Activated naive CD8-positive, alpha-beta T cell treated with anti-CD3 and anti-CD28 coated beads for 36 hours (primary cell): ENCODE results near the gene ARPC5L. TPM values are rescaled to one million over a fixed set of nuclear protein-coding genes. Genes with fewer than 3 reads are reported as not detected.

ENCODE experiments used
- DNase-seq: peaks from one replicate; pipeline ENCODE4 v3.0.0; 2021
- H3K27ac Mint-ChIP-seq: one replicate; pipeline ENCODE4 v1.8.0; 2022; ENCODE audit warnings: mild to moderate bottlenecking, moderate library complexity, mixed read lengths
- H3K27me3 Mint-ChIP-seq: one replicate; pipeline ENCODE4 v1.8.0; 2022; ENCODE audit warnings: mild to moderate bottlenecking, mixed read lengths
- H3K36me3 Mint-ChIP-seq: one replicate; pipeline ENCODE4 v1.8.0; 2021; ENCODE audit warnings: mild to moderate bottlenecking, mixed read lengths
- H3K4me1 Mint-ChIP-seq: one replicate; pipeline ENCODE4 v1.8.0; 2021; ENCODE audit warnings: mixed read lengths
- H3K4me3 Mint-ChIP-seq: one replicate; pipeline ENCODE4 v1.8.0; 2022; ENCODE audit warnings: mild to moderate bottlenecking, moderate library complexity, mixed read lengths
- H3K9me3 Mint-ChIP-seq: one replicate; pipeline ENCODE4 v1.8.0; 2022; ENCODE audit warnings: mixed read lengths
- total RNA-seq, 2 experiments: library from RNA; stranded (reverse); gene quantifications; one replicate each; pipeline ENCODE4 v1.2.3, GENCODE V29; 2021

The ARPC5L gene
- total RNA-seq, 2 experiments from 2014 or later: 102 to 104 TPM

GRCh38 chr9:124869986-124870560, 8.1 kb downstream of the ARPC5L start:
- Mint-ChIP-seq H3K27ac (peak overlapping the region; percentile 98), H3K4me3 (peak overlapping the region; percentile 97), H3K36me3 (peaks cover 60% of the 10 kb centered on the region), H3K9me3 (no peaks in the 10 kb centered on the region), H3K27me3 (peaks cover 3% of the 10 kb centered on the region), H3K4me1 (peaks cover 40% of the 10 kb centered on the region)
- DNase-seq: peak; percentile 90

DNA sequence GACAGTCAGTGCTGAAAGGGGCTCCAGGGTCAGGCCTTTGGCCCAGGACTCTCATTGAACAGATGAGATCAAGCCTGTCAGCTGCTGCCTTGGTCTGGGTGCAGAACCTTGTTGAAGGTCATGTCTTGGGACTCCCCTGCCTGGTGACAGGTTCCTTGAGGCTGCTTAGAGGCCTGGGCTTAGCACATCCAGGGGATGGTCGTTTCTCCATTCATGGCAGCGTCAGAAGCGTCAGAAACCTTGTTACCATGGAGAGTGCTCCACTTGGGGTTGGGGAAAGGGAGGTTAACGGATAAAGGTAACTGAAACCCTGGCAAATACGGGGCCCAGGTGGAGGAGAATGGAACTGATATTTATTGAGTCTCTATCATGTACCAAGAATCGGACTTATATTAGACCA, 8.8 kb downstream of the ARPC5L start:
- DNase-seq: no peak
- peak overlapping the region; percentile 98 for H3K27ac Mint-ChIP-seq
- H3K4me3 Mint-ChIP-seq: peak overlapping the region; percentile 97
- H3K36me3 Mint-ChIP-seq: peaks cover 62% of the 10 kb centered on the region
- peaks cover 3% of the 10 kb centered on the region for H3K27me3 Mint-ChIP-seq
- no peaks in the 10 kb centered on the region for H3K9me3 Mint-ChIP-seq
- peaks cover 42% of the 10 kb centered on the region for H3K4me1 Mint-ChIP-seq

GRCh38 chr9:124871156-124871561, 9.2 kb downstream of the ARPC5L start:
- no peak for DNase-seq
- Mint-ChIP-seq H3K4me1 (peaks cover 42% of the 10 kb centered on the region), H3K9me3 (no peaks in the 10 kb centered on the region), H3K4me3 (peak overlapping the region; percentile 97), H3K27me3 (peaks cover 3% of the 10 kb centered on the region), H3K27ac (peak overlapping the region; percentile 98), H3K36me3 (peaks cover 62% of the 10 kb centered on the region)

DNA sequence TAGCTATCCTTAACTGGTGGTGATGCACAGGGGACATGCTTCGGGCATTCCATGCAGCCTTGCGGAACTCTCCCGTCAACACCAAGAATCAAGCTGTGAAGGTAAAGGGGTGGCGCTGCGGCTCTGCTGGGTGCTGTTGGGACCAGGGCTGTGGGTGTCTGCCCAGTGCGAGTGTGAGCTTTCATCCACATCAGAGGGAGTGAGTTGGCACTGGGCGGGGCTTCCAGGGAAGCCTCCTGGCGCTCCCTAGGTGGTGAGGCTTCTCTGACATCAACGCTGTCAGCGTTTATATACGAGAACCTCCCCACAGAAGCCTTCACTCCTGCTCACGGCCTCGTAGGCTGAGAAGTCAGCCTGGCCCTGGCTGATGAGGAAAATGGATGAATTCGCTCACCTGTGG, 11.7 kb downstream of the ARPC5L start:
- H3K27ac Mint-ChIP-seq: no peak overlapping the region
- no peaks in the 10 kb centered on the region for H3K9me3 Mint-ChIP-seq
- peaks cover 34% of the 10 kb centered on the region for H3K4me1 Mint-ChIP-seq
- H3K27me3 Mint-ChIP-seq: peaks cover 3% of the 10 kb centered on the region
- H3K4me3 Mint-ChIP-seq: no peak overlapping the region
- peaks cover 55% of the 10 kb centered on the region for H3K36me3 Mint-ChIP-seq
- no peak for DNase-seq

GRCh38 chr9:124875501-124875900, 13.6 kb downstream of the ARPC5L start:
- DNase-seq: no peak
- Mint-ChIP-seq H3K9me3 (no peaks in the 10 kb centered on the region), H3K4me3 (no peak overlapping the region), H3K27ac (no peak overlapping the region), H3K4me1 (peaks cover 31% of the 10 kb centered on the region), H3K27me3 (no peaks in the 10 kb centered on the region), H3K36me3 (peaks cover 45% of the 10 kb centered on the region)

DNA sequence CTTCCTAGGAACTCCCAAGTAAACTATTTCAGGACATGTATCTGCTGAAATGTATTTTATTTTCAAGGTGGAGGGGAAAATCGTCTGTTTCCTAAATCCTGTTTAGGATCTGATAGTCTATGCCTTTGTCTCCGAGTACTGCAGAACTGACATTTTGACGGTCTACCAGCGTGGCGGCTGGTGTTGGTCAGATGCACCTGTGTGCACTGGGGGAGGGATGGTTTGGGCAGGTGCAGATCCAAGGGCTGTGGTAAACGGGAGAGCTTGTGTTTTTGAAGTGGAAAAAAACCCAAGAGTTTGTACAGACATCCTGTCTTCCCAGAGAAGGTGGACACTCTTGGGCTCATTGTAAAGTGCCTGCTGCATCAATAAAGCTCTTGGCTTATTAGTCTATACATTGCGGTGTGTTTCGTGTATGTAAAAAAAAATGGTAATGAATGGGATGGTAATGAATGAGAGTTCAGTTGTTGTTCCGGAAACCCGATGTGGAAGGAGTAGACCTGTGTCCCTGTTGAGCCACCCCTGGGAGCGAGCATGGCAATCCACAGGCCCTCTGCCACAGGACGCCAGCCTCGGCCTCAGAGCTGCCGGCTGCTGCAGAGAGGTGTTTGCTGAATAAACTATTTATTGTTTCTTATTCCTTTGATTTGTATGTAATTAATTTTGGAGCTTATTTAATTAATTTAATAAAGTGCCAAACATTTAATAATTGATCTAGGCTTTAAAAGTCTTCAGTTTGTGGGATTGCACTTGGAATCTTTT, 15.3 kb downstream of the ARPC5L start:
- no peak for DNase-seq
- Mint-ChIP-seq H3K27me3 (no peaks in the 10 kb centered on the region), H3K27ac (no peak overlapping the region), H3K36me3 (peaks cover 28% of the 10 kb centered on the region), H3K4me1 (peaks cover 14% of the 10 kb centered on the region), H3K9me3 (no peaks in the 10 kb centered on the region), H3K4me3 (no peak overlapping the region)

GRCh38 chr9:124878021-124878420, 16.1 kb downstream of the ARPC5L start:
- no peak for DNase-seq
- Mint-ChIP-seq H3K27me3 (no peaks in the 10 kb centered on the region), H3K4me1 (peaks cover 8% of the 10 kb centered on the region), H3K4me3 (no peak overlapping the region), H3K27ac (no peak overlapping the region), H3K36me3 (peaks cover 22% of the 10 kb centered on the region), H3K9me3 (no peaks in the 10 kb centered on the region)

GRCh38 chr9:124878518-124878917, 16.6 kb downstream of the ARPC5L start:
- Mint-ChIP-seq H3K4me3 (no peak overlapping the region), H3K27me3 (no peaks in the 10 kb centered on the region), H3K27ac (no peak overlapping the region), H3K36me3 (peaks cover 18% of the 10 kb centered on the region), H3K9me3 (no peaks in the 10 kb centered on the region), H3K4me1 (peaks cover 4% of the 10 kb centered on the region)
- DNase-seq: no peak

DNA sequence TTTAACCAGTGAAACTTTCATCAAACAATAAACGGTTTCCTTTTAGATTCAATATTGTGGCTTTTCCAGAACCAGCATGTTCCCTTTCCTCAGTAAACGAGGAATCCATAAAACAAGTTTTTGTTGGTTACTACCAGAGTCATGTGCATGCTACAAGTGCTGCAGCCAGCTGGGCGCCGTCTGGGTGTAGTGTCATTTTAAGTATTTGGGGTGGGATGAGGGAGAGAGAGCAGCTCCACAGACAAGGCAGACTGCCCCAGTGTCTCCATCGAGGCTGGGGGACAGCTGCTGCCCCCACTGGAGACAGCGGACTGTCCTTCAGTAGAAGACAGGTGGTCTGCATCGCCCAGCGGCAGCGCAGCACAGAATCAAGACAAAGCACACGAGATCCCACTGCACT, 17.3 kb downstream of the ARPC5L start:
- Mint-ChIP-seq H3K4me1 (peaks cover 2% of the 10 kb centered on the region), H3K27me3 (no peaks in the 10 kb centered on the region), H3K9me3 (no peaks in the 10 kb centered on the region), H3K36me3 (peaks cover 17% of the 10 kb centered on the region), H3K4me3 (no peak overlapping the region), H3K27ac (no peak overlapping the region)
- DNase-seq: no peak

- H3K27ac Mint-ChIP-seq: no peak overlapping the region
- peaks cover 1% of the 10 kb centered on the region for H3K4me1 Mint-ChIP-seq
- no peak for DNase-seq
- H3K9me3 Mint-ChIP-seq: no peaks in the 10 kb centered on the region
- no peak overlapping the region for H3K4me3 Mint-ChIP-seq
- no peaks in the 10 kb centered on the region for H3K27me3 Mint-ChIP-seq
- H3K36me3 Mint-ChIP-seq: peaks cover 15% of the 10 kb centered on the region
Observed at GRCh38 chr9:124880501-124880900, 18.6 kb downstream of the ARPC5L start.

- Mint-ChIP-seq H3K4me1 (no peaks in the 10 kb centered on the region), H3K4me3 (no peak overlapping the region), H3K27ac (no peak overlapping the region), H3K27me3 (no peaks in the 10 kb centered on the region), H3K36me3 (peaks cover 20% of the 10 kb centered on the region), H3K9me3 (no peaks in the 10 kb centered on the region)
- no peak for DNase-seq
Observed at GRCh38 chr9:124881138-124881743, 19.3 kb downstream of the ARPC5L start.

DNA sequence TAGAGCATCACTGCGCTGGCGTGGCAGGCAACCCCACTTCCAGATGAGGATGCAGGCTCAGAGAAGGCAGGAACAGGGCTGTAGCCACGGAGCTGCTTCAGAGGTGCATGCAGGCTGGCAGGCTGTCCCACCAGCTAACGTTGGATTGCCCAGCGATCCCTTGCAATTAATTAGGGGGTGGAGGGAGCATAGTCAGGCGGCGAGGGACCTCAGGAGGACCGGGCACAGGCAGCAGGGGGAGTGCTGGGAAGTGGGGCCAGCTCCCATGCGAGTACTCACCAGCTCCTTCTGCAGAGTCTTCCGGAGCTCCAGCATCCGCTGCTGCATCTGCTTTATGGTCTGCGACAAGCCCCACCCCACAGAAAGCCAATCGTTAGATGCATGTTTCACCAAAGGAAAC, 20.3 kb downstream of the ARPC5L start:
- H3K36me3 Mint-ChIP-seq: peaks cover 22% of the 10 kb centered on the region
- H3K4me1 Mint-ChIP-seq: no peaks in the 10 kb centered on the region
- H3K27me3 Mint-ChIP-seq: no peaks in the 10 kb centered on the region
- H3K27ac Mint-ChIP-seq: no peak overlapping the region
- DNase-seq: no peak
- no peaks in the 10 kb centered on the region for H3K9me3 Mint-ChIP-seq
- no peak overlapping the region for H3K4me3 Mint-ChIP-seq

DNA sequence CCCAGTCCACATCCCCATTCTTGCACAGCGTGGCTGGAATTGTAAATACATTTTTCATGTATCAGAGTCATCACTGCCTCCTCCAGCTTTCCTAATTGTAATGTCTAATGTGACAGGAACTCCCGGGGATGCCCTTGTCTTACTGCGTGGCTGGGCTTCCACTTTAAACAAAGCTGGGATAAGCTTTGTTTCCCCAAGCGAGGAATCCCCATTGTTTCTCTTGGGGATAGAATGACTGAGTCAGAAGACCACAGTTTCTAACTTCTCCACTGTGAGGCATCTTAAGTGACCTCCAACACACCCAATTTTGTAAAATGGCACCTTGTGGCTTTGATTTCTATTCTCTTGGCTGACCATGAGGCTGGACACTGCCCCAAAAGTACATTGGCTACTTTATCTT, 22.4 kb downstream of the ARPC5L start:
- H3K4me3 Mint-ChIP-seq: no peak overlapping the region
- no peak overlapping the region for H3K27ac Mint-ChIP-seq
- peaks cover under 1% of the 10 kb centered on the region for H3K27me3 Mint-ChIP-seq
- H3K4me1 Mint-ChIP-seq: no peaks in the 10 kb centered on the region
- no peaks in the 10 kb centered on the region for H3K9me3 Mint-ChIP-seq
- H3K36me3 Mint-ChIP-seq: peaks cover 32% of the 10 kb centered on the region
- DNase-seq: no peak

DNA sequence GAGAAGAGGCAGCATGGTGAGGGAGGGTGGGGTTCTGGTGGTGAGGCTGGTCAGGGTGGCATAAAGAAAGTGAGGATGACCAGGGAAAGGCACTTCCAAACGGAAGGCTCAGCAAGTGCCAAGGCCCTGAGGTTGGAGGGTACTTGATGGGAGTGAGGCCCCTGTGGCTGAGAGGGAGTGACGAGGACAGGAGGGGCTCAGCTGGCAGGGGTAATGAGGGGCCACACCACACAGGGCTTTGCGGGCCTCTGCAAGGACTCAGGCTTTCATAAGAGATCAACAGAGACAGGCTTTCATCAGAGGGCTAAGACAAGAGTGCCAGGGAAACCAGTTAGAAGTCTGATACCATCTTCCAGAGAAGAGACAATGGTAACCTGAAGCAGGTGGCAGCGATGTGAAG, 23.6 kb downstream of the ARPC5L start:
- Mint-ChIP-seq H3K9me3 (no peaks in the 10 kb centered on the region), H3K27ac (no peak overlapping the region), H3K27me3 (peaks cover 4% of the 10 kb centered on the region), H3K4me1 (no peaks in the 10 kb centered on the region), H3K36me3 (peaks cover 43% of the 10 kb centered on the region), H3K4me3 (no peak overlapping the region)
- no peak for DNase-seq

DNA sequence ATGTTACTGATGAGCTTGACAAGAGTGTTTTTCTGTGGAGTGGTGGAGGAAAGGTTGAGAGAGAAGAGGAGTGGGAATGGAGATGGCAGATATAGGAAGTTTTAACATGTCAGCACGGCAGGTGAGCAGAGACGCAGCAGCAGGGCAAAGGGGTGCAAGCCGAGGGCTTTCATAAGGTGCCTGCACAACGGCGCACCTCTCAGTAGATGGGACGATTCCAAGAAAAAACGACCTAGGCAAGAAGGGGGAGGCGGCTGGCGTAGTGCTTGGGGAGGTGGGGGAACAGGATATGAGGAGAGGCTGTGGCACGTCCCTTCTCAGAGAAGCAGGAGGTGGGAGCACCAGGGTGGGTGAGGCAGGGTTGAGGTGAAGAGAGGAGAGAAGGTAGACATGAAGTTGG, 24.5 kb downstream of the ARPC5L start:
- DNase-seq: no peak
- no peak overlapping the region for H3K4me3 Mint-ChIP-seq
- H3K9me3 Mint-ChIP-seq: no peaks in the 10 kb centered on the region
- no peak overlapping the region for H3K27ac Mint-ChIP-seq
- peaks cover 4% of the 10 kb centered on the region for H3K27me3 Mint-ChIP-seq
- peaks cover 53% of the 10 kb centered on the region for H3K36me3 Mint-ChIP-seq
- H3K4me1 Mint-ChIP-seq: no peaks in the 10 kb centered on the region
